NT2/D1 (cell line): Measurements from ENCODE around the gene CERS4.
A peak's percentile ranks its signal among the peaks of the same experiment; 100 is the strongest.
"Not testable (repeated sequence)": the region's sequence is repeated elsewhere in the genome, so short reads cannot be mapped to it uniquely, and the experiment has no call there.

ENCODE experiments used
- DNase-seq: peaks from one replicate; pipeline ENCODE4 v3.0.0-alpha.2; 2011; ENCODE audit warnings: low read depth, low spot score
- H3K27me3 ChIP-seq: 2 replicates; pipeline ENCODE4 v1.6.0; 2011; ENCODE audit warnings: mild to moderate bottlenecking; ENCODE audit not compliant: insufficient read length, insufficient read depth
- H3K36me3 ChIP-seq: 2 replicates; pipeline ENCODE4 v1.6.1; 2011; ENCODE audit warnings: mild to moderate bottlenecking, low read length, mixed read lengths; ENCODE audit not compliant: insufficient read depth, insufficient read length
- H3K4me1 ChIP-seq: 2 replicates; pipeline ENCODE4 v1.5.1; 2011; ENCODE audit not compliant: insufficient read depth, insufficient read length
- H3K4me3 ChIP-seq: 2 replicates; pipeline ENCODE4 v1.5.1; 2011; ENCODE audit warnings: low read depth; ENCODE audit not compliant: insufficient read length
- H3K9ac ChIP-seq: 2 replicates; pipeline ENCODE4 v1.6.0; 2011; ENCODE audit warnings: low read depth; ENCODE audit not compliant: insufficient read length
- H3K9me3 ChIP-seq: 2 replicates; pipeline ENCODE4 v1.5.1; 2011; ENCODE audit warnings: mild to moderate bottlenecking, low read length; ENCODE audit not compliant: insufficient read depth
- SUZ12 ChIP-seq: IDR thresholded peaks from 2 replicates; pipeline ENCODE4 v1.6.1; 2011; ENCODE audit not compliant: insufficient read length, insufficient read depth; ENCODE audit errors: extremely low read depth
- YY1 ChIP-seq: IDR thresholded peaks from 2 replicates; pipeline ENCODE4 v1.6.1; 2011; ENCODE audit not compliant: insufficient read length, insufficient read depth
- ZNF274 ChIP-seq: IDR thresholded peaks from 2 replicates; pipeline ENCODE4 v1.6.1; 2011; ENCODE audit warnings: mild to moderate bottlenecking, low read depth, low read length

CERS4 gene

DNA sequence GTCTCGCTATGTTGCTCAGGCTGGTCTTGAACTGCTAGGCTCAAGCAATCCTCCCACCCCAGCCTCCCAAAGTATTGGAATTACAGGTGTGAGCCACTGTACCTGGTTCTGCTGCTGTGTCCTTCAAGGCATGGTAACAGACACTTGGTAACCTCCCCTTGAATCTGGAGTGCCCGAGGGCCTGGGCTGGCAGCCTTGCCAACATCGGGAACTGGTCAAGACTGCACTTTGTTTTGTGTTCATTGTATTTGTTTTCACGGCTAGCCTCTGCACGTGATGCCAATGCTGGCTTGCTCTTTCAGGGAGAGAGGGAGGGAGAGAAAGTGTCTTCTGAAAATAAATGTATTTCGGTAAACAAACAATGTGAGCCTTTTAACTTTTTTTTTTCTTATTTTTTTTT lies 12.0 kb downstream of the CERS4 start:
- Histone ChIP-seq H3K9ac (peak overlapping the region; percentile 24), H3K36me3 (peaks cover 42% of the 10 kb centered on the region), H3K4me3 (no peak overlapping the region), H3K9me3 (no peaks in the 10 kb centered on the region), H3K4me1 (peaks cover 11% of the 10 kb centered on the region), H3K27me3 (no peaks in the 10 kb centered on the region)
- DNase-seq: no peak
- TF ChIP-seq SUZ12 (no peak), ZNF274 (no peak)

DNA sequence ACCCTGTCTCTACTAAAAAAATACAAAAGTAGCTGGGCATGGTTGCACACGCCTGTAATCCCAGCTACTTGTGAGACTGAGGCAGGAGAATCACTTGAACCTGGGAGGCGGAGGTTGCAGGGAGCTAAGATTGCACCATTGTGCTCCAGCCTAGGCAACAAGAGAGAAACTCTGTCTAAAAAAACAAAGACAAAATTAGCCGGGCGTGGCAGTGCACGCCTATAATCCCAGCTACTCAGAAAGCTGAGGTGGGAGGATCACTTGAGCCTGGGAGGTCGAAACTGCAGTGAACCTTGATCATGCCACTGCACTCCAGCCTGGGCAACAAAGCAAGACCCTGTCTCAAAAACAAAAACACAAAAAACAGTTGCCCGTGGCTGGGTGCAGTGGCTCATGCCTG lies 14.3 kb downstream of the CERS4 start:
- not testable (repeated sequence) for H3K9me3 ChIP-seq, H3K9ac ChIP-seq, DNase-seq, H3K4me3 ChIP-seq, H3K4me1 ChIP-seq, H3K27me3 ChIP-seq
- H3K36me3 ChIP-seq: peaks cover 34% of the 10 kb centered on the region

DNA sequence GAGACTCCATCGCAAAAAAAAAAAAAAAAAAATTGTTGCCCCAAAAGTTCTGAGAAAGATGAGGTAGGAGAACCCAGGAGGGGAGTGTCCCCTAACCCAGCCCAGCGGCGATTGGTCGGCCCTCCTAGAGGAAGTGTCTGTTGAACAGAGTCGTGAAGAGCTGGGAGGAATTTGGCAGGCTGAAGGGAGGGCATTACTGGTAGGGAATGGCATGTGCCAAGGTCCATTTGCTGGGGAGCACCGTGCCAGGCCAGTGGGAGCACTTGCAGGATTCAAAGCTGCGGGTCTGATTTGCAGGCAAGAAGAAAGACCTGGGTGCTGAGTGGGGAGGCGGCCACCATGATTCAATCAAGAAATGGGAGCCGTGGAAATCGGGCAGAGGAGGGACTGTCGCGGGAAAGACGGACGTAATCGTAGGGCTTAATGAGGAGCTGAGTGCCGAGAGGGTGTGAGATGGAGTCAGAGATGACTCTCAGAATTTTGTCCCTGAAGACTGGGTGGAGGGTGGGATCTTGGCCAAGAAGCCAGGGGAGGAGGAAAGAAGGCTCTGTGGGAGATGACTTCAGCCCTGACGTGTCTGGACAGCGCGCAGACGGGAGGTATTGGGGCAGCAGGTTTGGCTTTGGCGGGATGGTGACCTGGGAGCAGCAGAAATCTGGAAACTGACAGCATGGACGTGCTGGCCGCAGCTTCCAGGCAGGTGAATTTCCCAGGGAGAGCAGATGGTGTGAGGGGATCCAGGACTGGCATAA lies 15.4 kb downstream of the CERS4 start:
- Histone ChIP-seq H3K27me3 (no peaks in the 10 kb centered on the region), H3K9me3 (no peaks in the 10 kb centered on the region), H3K36me3 (peaks cover 31% of the 10 kb centered on the region), H3K4me3 (no peak overlapping the region), H3K9ac (peak overlapping the region; percentile 28), H3K4me1 (peaks cover 10% of the 10 kb centered on the region)
- no peak for TF ChIP-seq YY1
- TF ChIP-seq ZNF274: no peak
- no peak for TF ChIP-seq SUZ12
- DNase-seq: no peak

DNA sequence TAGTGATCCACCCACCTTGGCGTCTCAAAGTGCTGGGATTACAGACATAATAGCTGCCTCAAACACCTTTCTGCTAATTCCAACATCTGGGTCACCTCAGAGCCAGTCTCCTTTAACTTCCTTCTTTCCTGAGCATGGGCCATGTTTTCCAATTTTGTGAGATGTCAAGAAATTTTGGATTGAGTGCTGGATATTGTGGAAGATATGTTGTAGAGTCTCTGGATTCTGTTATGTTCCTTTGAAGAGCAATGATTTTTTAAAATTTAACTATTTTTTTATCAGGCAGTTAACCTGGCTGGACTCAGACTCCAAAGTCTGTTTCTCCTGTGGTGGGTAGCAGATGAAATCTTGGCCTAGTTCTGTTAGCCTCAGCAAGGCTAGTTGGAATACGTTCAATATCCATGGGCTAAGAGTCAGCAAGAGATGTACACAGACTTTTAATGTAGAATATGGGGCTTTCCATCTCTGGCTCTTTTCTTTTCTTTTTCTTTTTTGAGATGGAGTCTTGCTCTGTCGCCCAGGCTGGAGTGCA lies 22.0 kb downstream of the CERS4 start:
- peaks cover 13% of the 10 kb centered on the region for H3K36me3 ChIP-seq
- no peak overlapping the region for H3K9ac ChIP-seq
- no peak overlapping the region for H3K4me3 ChIP-seq
- H3K9me3 ChIP-seq: no peaks in the 10 kb centered on the region
- no peaks in the 10 kb centered on the region for H3K27me3 ChIP-seq
- no peak for TF ChIP-seq ZNF274
- no peak for TF ChIP-seq YY1
- TF ChIP-seq SUZ12: no peak
- no peak for DNase-seq
- H3K4me1 ChIP-seq: peaks cover 5% of the 10 kb centered on the region

DNA sequence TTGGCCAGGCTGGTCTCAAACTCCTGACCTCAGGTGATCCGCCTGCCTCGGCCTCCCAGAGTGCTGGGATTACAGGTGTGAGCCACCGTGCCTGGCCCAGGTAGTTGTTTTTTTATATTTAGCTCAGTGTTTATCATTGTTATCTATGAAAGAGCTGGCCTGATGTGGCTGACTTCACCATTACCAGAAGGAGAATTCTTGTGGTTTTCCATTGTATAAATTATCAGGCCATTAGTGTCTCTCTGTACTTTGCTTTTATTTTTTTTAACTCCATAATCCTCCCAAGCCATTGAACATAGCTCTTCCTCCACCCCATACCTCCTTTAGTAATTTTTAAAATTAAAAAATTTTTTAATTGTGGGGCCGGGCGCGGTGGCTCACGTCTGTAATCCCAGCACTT lies 24.2 kb downstream of the CERS4 start:
- no peak for DNase-seq
- peaks cover 10% of the 10 kb centered on the region for H3K36me3 ChIP-seq
- no peaks in the 10 kb centered on the region for H3K9me3 ChIP-seq
- TF ChIP-seq SUZ12: no peak
- TF ChIP-seq YY1: no peak
- no peak for TF ChIP-seq ZNF274
- H3K4me1 ChIP-seq: peaks cover 3% of the 10 kb centered on the region
- H3K4me3 ChIP-seq: no peak overlapping the region
- H3K27me3 ChIP-seq: no peaks in the 10 kb centered on the region
- no peak overlapping the region for H3K9ac ChIP-seq

DNA sequence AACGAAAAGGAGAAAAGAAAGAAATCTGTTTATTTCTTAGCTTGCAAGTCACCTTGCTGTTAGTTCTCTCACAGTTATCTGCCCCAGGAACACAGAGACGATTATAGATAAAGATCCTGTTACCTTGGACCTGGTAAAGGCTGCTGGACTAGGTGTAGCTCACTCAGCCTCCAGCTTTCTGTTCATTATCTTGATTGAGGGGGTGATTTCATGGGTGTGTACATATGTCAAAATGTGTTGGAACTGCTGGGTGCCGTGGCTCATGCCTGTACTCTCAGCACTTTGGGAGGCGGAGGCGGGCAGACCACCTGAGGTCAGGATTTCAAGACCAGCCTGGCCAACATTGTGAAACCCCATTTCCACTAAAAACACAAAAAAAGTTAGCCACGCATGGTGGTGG lies 27.9 kb downstream of the CERS4 start:
- DNase-seq: no peak
- Histone ChIP-seq H3K9ac (no peak overlapping the region), H3K4me3 (no peak overlapping the region), H3K9me3 (peaks cover 14% of the 10 kb centered on the region; the same call in 1 of the 2 replicates), H3K36me3 (peaks cover 13% of the 10 kb centered on the region), H3K27me3 (no peaks in the 10 kb centered on the region), H3K4me1 (peaks cover 7% of the 10 kb centered on the region)
- TF ChIP-seq SUZ12: no peak
- TF ChIP-seq ZNF274: no peak
- TF ChIP-seq YY1: no peak

DNA sequence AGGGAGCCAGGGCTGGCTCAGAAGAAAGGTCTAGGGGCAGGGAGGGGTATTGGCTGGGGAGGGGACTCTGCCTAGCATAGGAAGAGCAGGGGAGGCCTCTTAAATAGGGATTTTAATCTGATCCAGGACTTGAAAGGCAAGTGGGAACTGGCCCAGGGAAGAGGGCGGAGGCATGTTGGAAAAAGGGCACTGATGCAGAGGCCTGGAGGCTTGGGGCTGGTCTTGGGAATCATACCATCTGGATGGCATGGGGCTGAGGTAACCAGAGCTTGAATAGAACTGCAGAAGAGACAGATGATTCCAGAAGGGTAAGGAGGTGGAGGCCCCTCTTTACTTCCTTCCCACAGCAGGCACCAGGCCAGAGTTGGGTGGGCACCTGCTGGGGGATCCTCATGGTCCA lies 29.1 kb downstream of the CERS4 start:
- DNase-seq: no peak
- H3K27me3 ChIP-seq: no peaks in the 10 kb centered on the region
- TF ChIP-seq ZNF274 (no peak), YY1 (no peak), SUZ12 (no peak)
- peaks cover 23% of the 10 kb centered on the region for H3K36me3 ChIP-seq
- H3K4me3 ChIP-seq: no peak overlapping the region
- H3K4me1 ChIP-seq: peaks cover 7% of the 10 kb centered on the region
- peaks cover 26% of the 10 kb centered on the region for H3K9me3 ChIP-seq
- no peak overlapping the region for H3K9ac ChIP-seq
